ENCODE results near the gene TMC4.
A peak's percentile ranks its signal among the peaks of the same experiment; 100 is the strongest.

The TMC4 gene

DNA sequence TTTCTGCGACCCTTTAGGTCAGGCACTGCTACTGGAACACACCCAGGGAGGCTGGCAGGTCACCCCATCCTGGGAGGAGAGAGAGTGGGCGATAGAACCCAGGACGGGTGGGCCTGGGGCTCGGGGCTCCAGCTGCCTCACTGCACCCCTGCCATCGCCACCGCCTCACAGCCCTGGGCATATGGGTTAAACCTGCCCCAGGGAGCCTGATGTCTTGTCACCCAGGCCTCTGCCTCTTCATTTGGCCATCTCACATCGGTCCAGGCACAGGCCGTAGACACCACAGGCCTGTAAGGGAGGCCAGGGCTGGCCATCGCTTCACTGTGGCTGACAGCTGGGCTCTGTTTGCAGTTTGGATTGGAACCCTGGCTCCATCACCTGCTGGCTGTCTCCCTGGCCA is 47.2 kb downstream of the TMC4 start:
- Histone ChIP-seq H3K9ac (no peak overlapping the region), H3K4me3 (no peak overlapping the region), H3K27me3 (no peaks in the 10 kb centered on the region), H3K4me1 (no peaks in the 10 kb centered on the region), H4K20me1 (no peaks in the 10 kb centered on the region), H3K27ac (no peak overlapping the region), H3K4me2 (no peak overlapping the region), H3K9me3 (no peaks in the 10 kb centered on the region), H3K36me3 (peaks cover 99% of the 10 kb centered on the region)
- no peak for TF ChIP-seq Cebpa-rat (IDR thresholded peaks at IDR 0.05)

DNA sequence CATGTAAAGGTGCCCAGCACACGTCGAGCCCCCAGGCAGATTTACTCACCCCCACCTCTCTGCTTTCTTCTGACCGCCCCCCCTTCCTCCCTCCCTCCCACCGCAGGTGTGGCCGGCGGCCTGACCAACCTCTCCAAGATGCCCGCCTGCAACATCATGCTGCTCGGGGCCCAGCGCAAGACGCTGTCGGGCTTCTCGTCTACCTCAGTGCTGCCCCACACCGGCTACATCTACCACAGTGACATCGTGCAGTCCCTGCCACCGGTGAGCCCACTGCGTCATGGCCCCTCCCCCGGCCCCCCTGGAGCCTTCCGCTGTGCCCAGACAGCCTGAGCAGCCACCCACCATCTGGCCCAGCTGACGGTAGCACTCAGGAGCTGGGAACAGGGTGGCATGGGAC is 48.6 kb downstream of the TMC4 start:
- no peaks in the 10 kb centered on the region for H4K20me1 ChIP-seq
- H3K9me3 ChIP-seq = no peaks in the 10 kb centered on the region
- H3K27ac ChIP-seq = no peak overlapping the region
- no peaks in the 10 kb centered on the region for H3K4me1 ChIP-seq
- no peak overlapping the region for H3K9ac ChIP-seq
- no peak for TF ChIP-seq Cebpa-rat (IDR thresholded peaks at IDR 0.05)
- no peak overlapping the region for H3K4me3 ChIP-seq
- no peaks in the 10 kb centered on the region for H3K27me3 ChIP-seq
- peaks cover 100% of the 10 kb centered on the region for H3K36me3 ChIP-seq
- no peak overlapping the region for H3K4me2 ChIP-seq

GRCh38 chr19:54123682-54124081 is 49.3 kb downstream of the TMC4 start:
- Histone ChIP-seq H3K27ac (no peak overlapping the region), H3K36me3 (peaks cover 100% of the 10 kb centered on the region), H3K4me2 (no peak overlapping the region), H3K9me3 (no peaks in the 10 kb centered on the region), H3K27me3 (no peaks in the 10 kb centered on the region), H4K20me1 (no peaks in the 10 kb centered on the region), H3K9ac (no peak overlapping the region), H3K4me1 (no peaks in the 10 kb centered on the region), H3K4me3 (no peak overlapping the region)
- no peak for TF ChIP-seq Cebpa-rat (IDR thresholded peaks at IDR 0.05)

DNA sequence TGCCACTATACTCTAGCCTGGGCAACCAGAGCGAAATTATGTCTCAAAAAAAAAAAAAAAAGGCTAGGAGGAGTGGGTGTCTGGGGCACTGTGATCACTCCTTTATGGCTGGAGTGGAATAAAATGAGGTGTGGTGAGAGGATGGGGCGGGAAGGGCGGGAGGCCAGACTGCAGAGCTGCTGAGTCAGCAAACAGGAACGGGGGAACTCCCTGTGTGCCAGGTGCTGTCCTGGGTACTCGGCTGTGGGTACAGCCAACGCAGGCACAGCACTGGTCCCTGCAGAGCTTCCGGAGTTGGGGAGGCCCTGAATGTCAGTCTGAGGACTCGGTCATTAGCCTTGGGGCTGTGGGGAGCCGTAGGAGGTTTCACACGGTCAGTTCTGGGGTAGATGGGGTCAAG is 51.7 kb downstream of the TMC4 start:
- peaks cover 11% of the 10 kb centered on the region for H3K4me1 ChIP-seq
- H3K4me2 ChIP-seq = no peak overlapping the region
- H3K36me3 ChIP-seq = peaks cover 86% of the 10 kb centered on the region
- no peak for TF ChIP-seq Cebpa-rat (IDR thresholded peaks at IDR 0.05)
- no peak overlapping the region for H3K4me3 ChIP-seq
- H3K9me3 ChIP-seq = no peaks in the 10 kb centered on the region
- no peak overlapping the region for H3K9ac ChIP-seq
- 0 out of 2 replicates have a peak, but pooled peaks cover 14% of the 10 kb centered on the region for H4K20me1 ChIP-seq
- H3K27me3 ChIP-seq = no peaks in the 10 kb centered on the region
- no peak overlapping the region for H3K27ac ChIP-seq

DNA sequence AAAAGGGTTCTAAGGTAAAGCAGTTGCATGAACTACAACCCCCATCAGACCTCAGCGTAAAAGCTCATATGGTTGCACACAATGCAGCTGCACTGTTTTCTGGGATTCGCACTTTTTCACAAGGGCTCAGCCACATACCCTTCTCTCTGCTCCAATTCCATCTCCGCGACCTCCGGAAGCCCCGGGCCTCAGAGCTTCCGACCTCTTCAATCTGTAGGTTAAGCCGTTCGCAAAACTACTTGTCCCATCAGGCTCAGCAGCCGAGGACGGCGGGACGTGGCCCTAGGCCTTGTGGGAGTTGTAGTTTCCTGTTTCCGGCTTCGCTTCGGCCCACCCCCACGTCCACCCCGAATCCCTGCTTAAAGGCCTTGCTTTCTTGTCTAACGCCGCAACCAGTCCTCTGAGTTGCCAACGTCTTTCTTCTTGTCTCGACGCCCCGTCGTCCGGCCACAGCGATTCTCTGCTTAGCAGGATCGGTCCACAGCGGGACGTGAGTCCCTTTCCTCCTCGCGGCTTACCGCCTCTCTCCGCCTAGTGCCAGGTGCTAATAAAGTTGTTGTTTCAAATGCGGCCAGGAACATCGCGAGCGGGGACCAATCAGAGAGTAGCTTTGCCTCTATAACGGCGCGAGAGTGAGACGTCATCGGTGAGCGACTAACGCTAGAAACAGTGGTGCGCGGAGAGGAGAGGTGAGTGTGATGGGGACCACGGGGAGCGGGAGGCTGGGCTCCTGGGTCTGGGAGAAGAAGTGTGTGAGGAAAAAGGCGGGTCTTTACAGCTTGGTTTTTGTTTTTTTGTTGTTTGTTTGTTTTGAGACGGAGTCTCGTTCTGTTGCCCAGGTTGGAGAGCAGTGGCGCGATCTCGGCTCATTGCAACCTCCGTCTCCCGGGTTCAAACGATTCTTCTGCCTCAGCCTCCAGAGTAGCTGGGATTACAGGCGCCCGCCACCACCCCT is 57.6 kb downstream of the TMC4 start, which contains the start of the genes PRPF31 and TFPT:
Gene PRPF31 (plus strand): TSS at position 646 of the 955 bp plus-strand sequence. CDS start 2,525 bp downstream, outside the sequence.
Gene TFPT (minus strand): TSS at position 549 of the 955 bp plus-strand sequence. CDS start 388 bp downstream, at position 161.
- no peak for TF ChIP-seq Cebpa-rat (IDR thresholded peaks at IDR 0.05)
- Histone ChIP-seq H3K27me3 (no peaks in the 10 kb centered on the region), H3K4me3 (peak within 1 kb of the TSS; percentile 94), H3K4me1 (peaks cover 24% of the 10 kb centered on the region), H3K27ac (peak within 1 kb of the TSS; percentile 91), H3K9me3 (no peaks in the 10 kb centered on the region), H3K4me2 (peak within 1 kb of the TSS; percentile 94), H4K20me1 (peaks cover 30% of the 10 kb centered on the region), H3K9ac (peak within 1 kb of the TSS; percentile 90), H3K36me3 (peaks cover 61% of the 10 kb centered on the region)

DNA sequence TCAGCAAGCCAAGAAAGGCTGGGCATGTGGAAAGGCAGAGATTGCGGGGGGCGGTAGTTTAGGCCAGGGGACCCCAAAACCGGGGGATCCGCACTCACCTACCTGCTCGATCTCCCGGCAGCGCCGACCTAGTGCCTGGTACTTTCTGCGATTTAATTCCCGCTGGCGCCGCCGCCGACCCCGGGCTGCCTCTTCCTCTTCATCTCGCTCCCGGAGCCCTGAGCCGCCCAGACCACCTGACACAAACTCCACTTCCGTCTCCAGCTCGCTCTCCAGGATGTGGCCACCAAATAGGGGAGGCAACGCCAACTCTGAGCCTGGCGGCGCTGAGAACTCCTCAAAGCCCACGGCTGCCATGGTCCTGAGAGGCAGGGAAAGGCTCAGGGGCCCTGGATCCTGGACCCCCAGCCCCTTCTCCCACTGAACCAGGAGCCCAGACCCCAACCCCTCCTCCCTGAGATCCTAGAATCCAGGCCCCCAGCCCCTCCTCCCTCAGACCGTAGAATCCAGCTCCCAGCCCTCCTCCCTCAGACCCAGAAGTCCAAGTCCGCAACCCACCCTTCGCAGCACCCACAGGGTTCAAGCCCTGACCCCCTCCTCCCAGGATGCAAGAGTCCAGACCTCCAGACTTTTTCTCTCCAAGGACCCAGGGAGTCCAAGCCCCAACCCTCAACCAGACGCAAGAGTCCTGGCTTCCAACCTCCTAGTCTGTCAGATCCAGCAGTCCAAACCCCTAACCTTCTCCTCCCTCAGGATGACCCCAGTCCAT is 58.4 kb downstream of the TMC4 start:
- H3K4me2 ChIP-seq = peak overlapping the region; percentile 94
- H3K9ac ChIP-seq = peak overlapping the region; percentile 90
- H3K27me3 ChIP-seq = no peaks in the 10 kb centered on the region
- TF ChIP-seq Cebpa-rat (IDR thresholded peaks at IDR 0.05) = no peak
- peaks cover 61% of the 10 kb centered on the region for H3K36me3 ChIP-seq
- H3K4me1 ChIP-seq = peaks cover 24% of the 10 kb centered on the region
- H4K20me1 ChIP-seq = peaks cover 38% of the 10 kb centered on the region
- H3K27ac ChIP-seq = peak overlapping the region; percentile 91
- no peaks in the 10 kb centered on the region for H3K9me3 ChIP-seq
- H3K4me3 ChIP-seq = peak overlapping the region; percentile 94

All from BLaER1 (cell line).